Ovary (tissue), 3 donors: ENCODE results near the gene ZNF653.

Experiments used
- CTCF ChIP-seq, 3 donors: fragments of 450-650 bp in 2 of 3; fragments of 200-600 bp in 1 of 3; IDR thresholded peaks; one replicate each; pipeline versions ENCODE4 v1.5.1 to v1.8.0; 2016 to 2022; ENCODE audit warnings: antibody characterized with exemption in 3 of 3, mild to moderate bottlenecking in 1 of 3
- POLR2A ChIP-seq: fragments of 450-650 bp; IDR thresholded peaks from one replicate; pipeline ENCODE4 v1.6.1; 2017; ENCODE audit warnings: antibody characterized with exemption, mild to moderate bottlenecking, moderate library complexity
- donor health status: DM: no; HTN: no; CAD: no.

DNA sequence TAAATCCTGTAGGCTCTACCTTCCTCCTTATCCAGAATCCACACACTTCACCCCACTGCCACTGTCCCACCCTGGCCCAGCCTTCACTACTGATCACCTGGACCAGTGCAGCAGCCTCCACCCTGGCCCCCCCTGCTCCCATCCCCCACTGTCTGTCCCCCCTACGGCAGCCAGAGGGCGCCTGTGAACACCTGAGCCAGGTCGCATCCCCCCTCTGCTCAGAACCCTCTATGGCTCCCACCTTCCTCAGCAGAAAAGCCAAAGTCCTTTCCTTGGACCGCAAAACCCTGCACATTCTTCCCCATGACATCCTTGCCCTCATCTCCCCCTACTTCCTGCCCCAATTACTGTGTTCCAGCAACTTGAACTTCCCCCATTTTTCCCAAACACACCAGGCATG lies 45.4 kb downstream of the ZNF653 start:
- TF ChIP-seq CTCF (IDR thresholded peaks at IDR 0.05): no peak
- TF ChIP-seq POLR2A: no peak
